ENCODE measurements around the gene ZGLP1. TPM values are rescaled to one million over a fixed set of nuclear protein-coding genes. Genes with fewer than 3 reads are reported as not detected.
"Not testable (repeated sequence)": the region's sequence is repeated elsewhere in the genome, so short reads cannot be mapped to it uniquely, and the experiment has no call there.

ZGLP1 gene
- total RNA-seq, 1 donor from 2014 or later = 6.8 TPM

DNA sequence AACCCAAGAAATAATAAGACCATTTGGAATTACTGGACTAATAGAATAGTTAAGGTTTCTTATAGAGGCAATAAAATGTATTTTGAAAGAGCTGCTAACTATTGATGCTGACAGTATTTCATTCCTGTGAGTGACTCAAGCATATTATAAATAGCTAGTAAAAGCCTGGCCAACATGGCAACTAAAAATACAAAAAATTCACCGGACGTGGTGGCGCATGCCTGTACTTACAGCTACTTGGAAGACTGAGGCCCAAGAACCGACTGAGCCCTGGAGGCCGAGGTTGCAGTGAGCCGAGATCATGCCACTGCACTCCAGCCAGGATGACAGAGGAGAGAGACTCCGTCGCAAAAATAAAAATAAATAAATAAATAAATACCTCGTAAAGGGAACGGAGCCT is 35.2 kb upstream of the ZGLP1 start:
- no peaks in the 10 kb centered on the region for H3K27me3 Mint-ChIP-seq (ENCODE audit: unreplicated experiment)
- no peaks in the 10 kb centered on the region for H3K4me1 Mint-ChIP-seq (ENCODE audit: unreplicated experiment)
- H3K9me3 Mint-ChIP-seq (ENCODE audit: unreplicated experiment) = no peaks in the 10 kb centered on the region
- no peaks in the 10 kb centered on the region for H3K36me3 Mint-ChIP-seq (ENCODE audit: unreplicated experiment)
- H3K4me3 Mint-ChIP-seq (ENCODE audit: unreplicated experiment) = no peak overlapping the region
- H3K27ac Mint-ChIP-seq (ENCODE audit: unreplicated experiment) = no peak overlapping the region
- DNase-seq (ENCODE audit: extremely low spot score, unreplicated experiment) = no peak
- no peak for TF ChIP-seq CTCF (IDR thresholded peaks at IDR 0.05)

- TF ChIP-seq CTCF (IDR thresholded peaks at IDR 0.05) = no peak
- no peaks in the 10 kb centered on the region for H3K9me3 Mint-ChIP-seq (ENCODE audit: unreplicated experiment)
- H3K36me3 Mint-ChIP-seq (ENCODE audit: unreplicated experiment) = no peaks in the 10 kb centered on the region
- no peaks in the 10 kb centered on the region for H3K27me3 Mint-ChIP-seq (ENCODE audit: unreplicated experiment)
- no peak overlapping the region for H3K4me3 Mint-ChIP-seq (ENCODE audit: unreplicated experiment)
- DNase-seq (ENCODE audit: extremely low spot score, unreplicated experiment) = no peak
- H3K27ac Mint-ChIP-seq (ENCODE audit: unreplicated experiment) = no peak overlapping the region
- H3K4me1 Mint-ChIP-seq (ENCODE audit: unreplicated experiment) = no peaks in the 10 kb centered on the region
Observed at GRCh38 chr19:10343495-10343894, 33.9 kb upstream of the ZGLP1 start.

DNA sequence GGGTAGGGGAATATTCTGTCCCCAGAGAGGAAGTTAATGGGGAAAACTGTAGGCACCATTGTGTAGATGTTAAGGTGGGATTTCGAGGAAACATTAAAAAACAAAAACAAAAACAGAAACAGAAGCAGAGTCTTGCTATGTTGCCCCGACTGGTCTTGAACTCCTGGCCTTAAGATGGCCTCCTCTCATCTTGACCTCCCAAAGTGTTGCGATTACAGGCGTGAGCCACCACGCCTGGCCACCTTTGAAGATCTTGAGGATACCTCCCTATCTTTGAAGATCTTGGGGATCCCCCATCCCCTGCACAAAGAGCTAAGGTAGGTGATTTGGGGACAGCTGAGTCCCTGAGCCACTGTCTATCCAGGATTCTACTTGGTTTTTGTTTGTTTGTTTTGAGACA is 30.4 kb upstream of the ZGLP1 start:
- Mint-ChIP-seq H3K27ac (ENCODE audit: unreplicated experiment) (no peak overlapping the region), H3K4me3 (ENCODE audit: unreplicated experiment) (no peak overlapping the region), H3K4me1 (ENCODE audit: unreplicated experiment) (no peaks in the 10 kb centered on the region), H3K36me3 (ENCODE audit: unreplicated experiment) (no peaks in the 10 kb centered on the region), H3K9me3 (ENCODE audit: unreplicated experiment) (no peaks in the 10 kb centered on the region), H3K27me3 (ENCODE audit: unreplicated experiment) (no peaks in the 10 kb centered on the region)
- TF ChIP-seq CTCF (IDR thresholded peaks at IDR 0.05) = no peak
- no peak for DNase-seq (ENCODE audit: extremely low spot score, unreplicated experiment)

DNA sequence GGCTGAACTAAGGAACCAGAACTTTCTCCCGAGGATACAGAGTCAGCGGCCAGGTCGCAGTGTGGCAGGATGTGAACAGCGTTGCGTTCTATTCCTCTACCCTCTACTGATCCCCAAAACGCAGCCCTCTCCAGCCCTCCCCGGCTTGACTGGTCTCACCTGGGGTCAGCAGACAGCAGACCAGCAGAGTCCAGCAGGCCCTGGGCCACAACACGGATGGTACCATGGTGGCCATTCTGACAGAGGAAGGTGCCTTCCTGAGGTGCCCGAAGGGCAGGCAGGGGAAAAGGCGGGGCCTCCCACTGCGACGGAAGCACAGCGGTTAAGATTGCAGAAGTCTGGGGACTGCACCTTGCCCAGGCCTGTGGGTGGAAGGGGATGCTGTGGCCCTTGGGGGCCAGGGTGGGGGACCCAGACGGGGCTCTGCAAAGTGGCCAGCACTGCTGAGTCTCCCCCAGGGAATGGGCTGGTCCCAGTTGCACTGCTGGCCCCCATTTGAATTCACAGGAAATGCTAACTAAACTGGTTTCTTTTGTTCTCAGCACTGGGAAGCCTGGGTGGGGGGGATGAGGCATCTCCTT is 29.9 kb upstream of the ZGLP1 start, which contains the start of gene ICAM3:
Gene ICAM3 (minus strand): TSS at position 245 of the 581 bp plus-strand sequence. CDS start 10 bp downstream, at position 235.
- Mint-ChIP-seq H3K27me3 (ENCODE audit: unreplicated experiment) (no peaks in the 10 kb centered on the region), H3K4me1 (ENCODE audit: unreplicated experiment) (peaks cover 4% of the 10 kb centered on the region), H3K27ac (ENCODE audit: unreplicated experiment) (no peak within 1 kb of the TSS), H3K36me3 (ENCODE audit: unreplicated experiment) (no peaks in the 10 kb centered on the region), H3K9me3 (ENCODE audit: unreplicated experiment) (no peaks in the 10 kb centered on the region), H3K4me3 (ENCODE audit: unreplicated experiment) (no peak within 1 kb of the TSS)
- no peak for TF ChIP-seq CTCF (IDR thresholded peaks at IDR 0.05)
- DNase-seq (ENCODE audit: extremely low spot score, unreplicated experiment) = no peak

DNA sequence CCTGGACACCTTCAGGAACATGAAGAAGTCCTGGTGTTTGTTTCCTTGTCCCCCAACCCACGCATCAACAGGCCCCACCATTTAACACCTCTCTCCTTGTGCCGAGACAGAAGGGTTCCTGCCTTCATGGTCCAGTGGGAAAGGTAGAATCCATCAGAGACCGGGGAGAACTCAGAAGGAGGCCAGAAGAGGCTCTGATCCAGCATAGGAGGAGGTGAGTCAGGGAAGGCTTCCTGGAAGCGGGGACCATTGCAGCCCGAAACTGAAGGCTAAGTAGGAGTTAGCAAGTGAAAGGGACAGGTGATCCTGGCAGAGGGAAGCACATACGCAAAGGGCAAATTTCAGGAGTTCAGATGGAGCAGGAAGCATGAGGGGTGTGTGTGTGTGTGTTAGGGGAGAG is 29.3 kb upstream of the ZGLP1 start:
- H3K36me3 Mint-ChIP-seq (ENCODE audit: unreplicated experiment) = no peaks in the 10 kb centered on the region
- H3K9me3 Mint-ChIP-seq (ENCODE audit: unreplicated experiment) = no peaks in the 10 kb centered on the region
- TF ChIP-seq CTCF (IDR thresholded peaks at IDR 0.05) = no peak
- no peak for DNase-seq (ENCODE audit: extremely low spot score, unreplicated experiment)
- no peak overlapping the region for H3K27ac Mint-ChIP-seq (ENCODE audit: unreplicated experiment)
- peaks cover 9% of the 10 kb centered on the region for H3K4me1 Mint-ChIP-seq (ENCODE audit: unreplicated experiment)
- no peak overlapping the region for H3K4me3 Mint-ChIP-seq (ENCODE audit: unreplicated experiment)
- H3K27me3 Mint-ChIP-seq (ENCODE audit: unreplicated experiment) = no peaks in the 10 kb centered on the region

- not testable (repeated sequence) for H3K9me3 Mint-ChIP-seq (ENCODE audit: unreplicated experiment); H3K27ac Mint-ChIP-seq (ENCODE audit: unreplicated experiment); DNase-seq (ENCODE audit: extremely low spot score, unreplicated experiment); H3K4me3 Mint-ChIP-seq (ENCODE audit: unreplicated experiment); H3K27me3 Mint-ChIP-seq (ENCODE audit: unreplicated experiment); H3K36me3 Mint-ChIP-seq (ENCODE audit: unreplicated experiment)
- peaks cover 25% of the 10 kb centered on the region for H3K4me1 Mint-ChIP-seq (ENCODE audit: unreplicated experiment)
Observed at GRCh38 chr19:10336725-10337124, 27.1 kb upstream of the ZGLP1 start.

All from osteocyte (in vitro differentiated cells).